K562 (cell line): ENCODE data around the gene CLEC4A. TPM values are rescaled to one million over a fixed set of nuclear protein-coding genes. Genes with fewer than 3 reads are reported as not detected.

ENCODE experiments used
- CBX5 ChIP-seq: IDR thresholded peaks from 2 replicates; pipeline ENCODE4 v1.6.1; 2014; ENCODE audit warnings: low read depth, borderline replicate concordance
- CHCHD3 ChIP-seq: fragments of 250-450 bp; sonication (Bioruptor Pico); IDR thresholded peaks from 2 replicates; pipeline ENCODE4 v2.1.2; 2022; ENCODE audit warnings: mild to moderate bottlenecking
- DMBX1 ChIP-seq: fragments of 250-450 bp; sonication (Bioruptor Pico); IDR thresholded peaks from 2 replicates; pipeline ENCODE4 v1.8.0; 2022; ENCODE audit warnings: inconsistent platforms, mild to moderate bottlenecking, moderate library complexity, borderline replicate concordance
- ETV5 ChIP-seq: sonication (generic); formaldehyde crosslinking; IDR thresholded peaks from 2 replicates; pipeline ENCODE4 v1.4.0; 2020; ENCODE audit warnings: low read depth, mild to moderate bottlenecking, missing genetic modification reagents
- JUND ChIP-seq, 2 experiments: IDR thresholded peaks; 2 replicates in 1 of 2; 3 replicates in 1 of 2; pipeline ENCODE4 v1.6.1; 2011; ENCODE audit warnings: borderline replicate concordance in 2 of 2, low read depth in 2 of 2, low read length in 2 of 2, improper control_type of control experiment in 1 of 2, missing biosample characterization in 1 of 2, missing genetic modification characterization in 1 of 2, missing genetic modification reagents in 1 of 2
- PPARD ChIP-seq: fragments of 250-450 bp; sonication (Bioruptor Pico); IDR thresholded peaks from 2 replicates; pipeline ENCODE4 v1.8.0; 2022; ENCODE audit warnings: inconsistent platforms, mild to moderate bottlenecking, moderate library complexity
- SMC3 ChIP-seq: conservative IDR thresholded peaks from 2 replicates; pipeline ENCODE4 v1.6.1; 2011; ENCODE audit warnings: low read depth, low read length, improper control_type of control experiment; ENCODE audit not compliant: insufficient read depth
- TCFL5 ChIP-seq: fragments of 250-450 bp; sonication (Bioruptor Pico); conservative IDR thresholded peaks from 2 replicates; pipeline ENCODE4 v1.6.1; 2021; ENCODE audit warnings: mild to moderate bottlenecking, moderate library complexity, matching md5 sums
- ZNF197 ChIP-seq: fragments of 200-800 bp; sonication (Bioruptor generic); IDR thresholded peaks from 2 replicates; pipeline ENCODE4 v1.6.1; 2016; ENCODE audit warnings: low read depth, missing genetic modification characterization, missing compliant biosample characterization
- polyA plus RNA-seq, 8 experiments: library from polyadenylated mRNA; depleted of rRNA in 4 of 8; stranded (reverse) in 5 of 8; unstranded in 3 of 8; fragments of >200 nt; fragmentation: Nextera tagmentation in 2 of 8; fragmentation: Illumina TruSeq in 1 of 8; extraction: Ambion mirVana in 2 of 8; extraction: Trizol in 1 of 8; gene quantifications; 2 replicates each; pipeline versions ENCODE4 v1.2.1 to v1.2.3, GENCODE V29; 2011 to 2014; ENCODE audit warnings: inconsistent platforms in 1 of 8, missing spikeins in 1 of 8
- total RNA-seq, 7 experiments: library from RNA; depleted of rRNA in 6 of 7; stranded (reverse); fragments of >200 nt in 6 of 7; fragmentation: Illumina TruSeq in 2 of 7; extraction: Trizol in 2 of 7; gene quantifications; 2 replicates each; pipeline versions ENCODE4 v1.2.1 to v1.2.3, GENCODE V29; 2011 to 2021; ENCODE audit warnings: low replicate concordance in 1 of 7
- TF ChIP-seq, protein P1 (sequence below): IDR thresholded peaks from 2 replicates; pipeline ENCODE4 v1.6.1; 2012; ENCODE audit warnings: low read depth, low read length, improper control_type of control experiment, borderline replicate concordance
- TF ChIP-seq, protein P2 (sequence below): fragments of 250-450 bp; sonication (Bioruptor Pico); IDR thresholded peaks from 2 replicates; pipeline ENCODE4 v1.4.0; 2020; ENCODE audit warnings: mild to moderate bottlenecking, moderate library complexity
- TF ChIP-seq, protein P3 (sequence below): sonication (generic); formaldehyde crosslinking; IDR thresholded peaks from 2 replicates; pipeline ENCODE4 v1.8.0; 2022; ENCODE audit warnings: mild to moderate bottlenecking, missing genetic modification reagents
- TF ChIP-seq, protein P4 (sequence below): sonication (generic); formaldehyde crosslinking; IDR thresholded peaks from 2 replicates; pipeline ENCODE4 v1.8.1; 2023; ENCODE audit warnings: mild to moderate bottlenecking, missing genetic modification reagents
- TF ChIP-seq, protein P5 (sequence below), 2 experiments: IDR thresholded peaks in 1 of 2; conservative IDR thresholded peaks in 1 of 2; 2 replicates each; pipeline ENCODE4 v1.6.1; 2016; ENCODE audit warnings: low read depth in 2 of 2, mild to moderate bottlenecking in 1 of 2, missing compliant biosample characterization in 1 of 2, missing genetic modification characterization in 1 of 2, moderate library complexity in 1 of 2

The CLEC4A gene
- total and polyA plus RNA-seq, 9 of the 15 experiments (the other 6 are each of a cell fraction or from before 2014, with no cell fraction given): 0.06 to 0.27 (median 0.18) TPM; not detected in 5

DNA sequence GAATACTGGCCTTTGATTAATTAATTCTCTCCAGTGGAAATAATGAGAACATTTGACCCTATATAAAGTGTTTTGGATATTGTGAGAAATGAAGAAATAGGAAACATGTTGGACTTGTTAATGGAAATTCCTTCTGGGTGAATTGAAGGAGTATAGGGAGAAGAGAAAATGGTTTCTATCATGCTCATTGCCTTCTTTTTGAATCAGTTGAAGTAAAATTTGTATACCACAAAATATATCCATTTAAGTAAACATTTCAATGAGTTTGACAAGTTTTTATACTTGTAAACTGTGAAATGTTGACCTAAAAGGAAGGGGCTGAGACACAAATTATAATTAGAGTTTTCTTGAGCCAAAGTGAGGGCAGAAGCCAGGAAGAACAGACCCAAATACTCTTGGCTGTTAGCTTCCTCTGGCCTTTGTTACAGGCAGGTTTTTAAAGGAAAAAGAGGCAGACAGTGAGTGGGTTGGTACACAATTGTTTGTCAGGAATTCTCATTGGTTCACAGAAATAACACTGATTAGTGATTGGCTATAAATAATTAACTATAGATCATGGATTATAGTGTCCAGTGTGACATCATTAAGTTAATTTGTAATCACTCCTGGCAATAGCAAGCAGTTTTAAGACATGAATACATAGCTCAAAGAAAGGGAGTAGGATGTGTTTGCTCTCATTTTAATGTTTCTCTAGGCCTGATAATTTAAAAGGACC lies 34.2 kb downstream of the CLEC4A start (continued):
- TF ChIP-seq, protein P1, sequence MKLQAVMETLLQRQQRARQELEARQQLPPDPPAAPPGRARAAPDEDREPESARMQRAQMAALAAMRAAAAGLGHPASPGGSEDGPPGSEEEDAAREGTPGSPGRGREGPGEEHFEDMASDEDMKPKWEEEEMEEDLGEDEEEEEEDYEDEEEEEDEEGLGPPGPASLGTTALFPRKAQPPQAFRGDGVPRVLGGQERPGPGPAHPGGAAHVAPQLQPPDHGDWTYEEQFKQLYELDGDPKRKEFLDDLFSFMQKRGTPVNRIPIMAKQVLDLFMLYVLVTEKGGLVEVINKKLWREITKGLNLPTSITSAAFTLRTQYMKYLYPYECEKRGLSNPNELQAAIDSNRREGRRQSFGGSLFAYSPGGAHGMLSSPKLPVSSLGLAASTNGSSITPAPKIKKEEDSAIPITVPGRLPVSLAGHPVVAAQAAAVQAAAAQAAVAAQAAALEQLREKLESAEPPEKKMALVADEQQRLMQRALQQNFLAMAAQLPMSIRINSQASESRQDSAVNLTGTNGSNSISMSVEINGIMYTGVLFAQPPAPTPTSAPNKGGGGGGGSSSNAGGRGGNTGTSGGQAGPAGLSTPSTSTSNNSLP: no peak
- TF ChIP-seq CBX5: no peak
- TF ChIP-seq PPARD (CRISPR knock-in tag): no peak
- TF ChIP-seq, protein P2, sequence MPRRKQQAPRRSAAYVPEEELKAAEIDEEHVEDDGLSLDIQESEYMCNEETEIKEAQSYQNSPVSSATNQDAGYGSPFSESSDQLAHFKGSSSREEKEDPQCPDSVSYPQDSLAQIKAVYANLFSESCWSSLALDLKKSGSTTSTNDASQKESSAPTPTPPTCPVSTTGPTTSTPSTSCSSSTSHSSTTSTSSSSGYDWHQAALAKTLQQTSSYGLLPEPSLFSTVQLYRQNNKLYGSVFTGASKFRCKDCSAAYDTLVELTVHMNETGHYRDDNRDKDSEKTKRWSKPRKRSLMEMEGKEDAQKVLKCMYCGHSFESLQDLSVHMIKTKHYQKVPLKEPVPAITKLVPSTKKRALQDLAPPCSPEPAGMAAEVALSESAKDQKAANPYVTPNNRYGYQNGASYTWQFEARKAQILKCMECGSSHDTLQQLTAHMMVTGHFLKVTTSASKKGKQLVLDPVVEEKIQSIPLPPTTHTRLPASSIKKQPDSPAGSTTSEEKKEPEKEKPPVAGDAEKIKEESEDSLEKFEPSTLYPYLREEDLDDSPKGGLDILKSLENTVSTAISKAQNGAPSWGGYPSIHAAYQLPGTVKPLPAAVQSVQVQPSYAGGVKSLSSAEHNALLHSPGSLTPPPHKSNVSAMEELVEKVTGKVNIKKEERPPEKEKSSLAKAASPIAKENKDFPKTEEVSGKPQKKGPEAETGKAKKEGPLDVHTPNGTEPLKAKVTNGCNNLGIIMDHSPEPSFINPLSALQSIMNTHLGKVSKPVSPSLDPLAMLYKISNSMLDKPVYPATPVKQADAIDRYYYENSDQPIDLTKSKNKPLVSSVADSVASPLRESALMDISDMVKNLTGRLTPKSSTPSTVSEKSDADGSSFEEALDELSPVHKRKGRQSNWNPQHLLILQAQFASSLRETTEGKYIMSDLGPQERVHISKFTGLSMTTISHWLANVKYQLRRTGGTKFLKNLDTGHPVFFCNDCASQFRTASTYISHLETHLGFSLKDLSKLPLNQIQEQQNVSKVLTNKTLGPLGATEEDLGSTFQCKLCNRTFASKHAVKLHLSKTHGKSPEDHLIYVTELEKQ (CRISPR knock-in tag): no peak
- TF ChIP-seq, protein P3, sequence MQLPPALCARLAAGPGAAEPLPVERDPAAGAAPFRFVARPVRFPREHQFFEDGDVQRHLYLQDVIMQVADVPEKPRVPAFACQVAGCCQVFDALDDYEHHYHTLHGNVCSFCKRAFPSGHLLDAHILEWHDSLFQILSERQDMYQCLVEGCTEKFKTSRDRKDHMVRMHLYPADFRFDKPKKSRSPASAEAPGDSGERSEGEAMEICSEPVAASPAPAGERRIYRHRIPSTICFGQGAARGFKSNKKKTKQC (CRISPR knock-in tag): no peak
- TF ChIP-seq ZNF197 (CRISPR knock-in tag): 0 out of 2 replicates have a peak, but pooled peaks have one; percentile 71
- TF ChIP-seq JUND (IDR thresholded peaks at IDR 0.05; ENCODE audit: borderline replicate concordance, low read depth, low read length): no peak
- no peak for TF ChIP-seq JUND (tag; IDR thresholded peaks at IDR 0.05; ENCODE audit: borderline replicate concordance, low read depth, low read length)
- TF ChIP-seq SMC3: no peak
- TF ChIP-seq ETV5 (CRISPR knock-in tag): no peak
- TF ChIP-seq, protein P4, sequence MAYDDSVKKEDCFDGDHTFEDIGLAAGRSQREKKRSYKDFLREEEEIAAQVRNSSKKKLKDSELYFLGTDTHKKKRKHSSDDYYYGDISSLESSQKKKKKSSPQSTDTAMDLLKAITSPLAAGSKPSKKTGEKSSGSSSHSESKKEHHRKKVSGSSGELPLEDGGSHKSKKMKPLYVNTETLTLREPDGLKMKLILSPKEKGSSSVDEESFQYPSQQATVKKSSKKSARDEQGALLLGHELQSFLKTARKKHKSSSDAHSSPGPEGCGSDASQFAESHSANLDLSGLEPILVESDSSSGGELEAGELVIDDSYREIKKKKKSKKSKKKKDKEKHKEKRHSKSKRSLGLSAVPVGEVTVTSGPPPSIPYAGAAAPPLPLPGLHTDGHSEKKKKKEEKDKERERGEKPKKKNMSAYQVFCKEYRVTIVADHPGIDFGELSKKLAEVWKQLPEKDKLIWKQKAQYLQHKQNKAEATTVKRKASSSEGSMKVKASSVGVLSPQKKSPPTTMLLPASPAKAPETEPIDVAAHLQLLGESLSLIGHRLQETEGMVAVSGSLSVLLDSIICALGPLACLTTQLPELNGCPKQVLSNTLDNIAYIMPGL (CRISPR knock-in tag): no peak
- peak; percentile 20; the same call in 1 of the 2 replicates for TF ChIP-seq DMBX1 (CRISPR knock-in tag)
- TF ChIP-seq, protein P5, sequence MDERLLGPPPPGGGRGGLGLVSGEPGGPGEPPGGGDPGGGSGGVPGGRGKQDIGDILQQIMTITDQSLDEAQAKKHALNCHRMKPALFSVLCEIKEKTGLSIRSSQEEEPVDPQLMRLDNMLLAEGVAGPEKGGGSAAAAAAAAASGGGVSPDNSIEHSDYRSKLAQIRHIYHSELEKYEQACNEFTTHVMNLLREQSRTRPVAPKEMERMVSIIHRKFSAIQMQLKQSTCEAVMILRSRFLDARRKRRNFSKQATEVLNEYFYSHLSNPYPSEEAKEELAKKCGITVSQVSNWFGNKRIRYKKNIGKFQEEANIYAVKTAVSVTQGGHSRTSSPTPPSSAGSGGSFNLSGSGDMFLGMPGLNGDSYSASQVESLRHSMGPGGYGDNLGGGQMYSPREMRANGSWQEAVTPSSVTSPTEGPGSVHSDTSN (CRISPR knock-in tag; IDR thresholded peaks at IDR 0.05; ENCODE audit: low read depth): no peak
- TF ChIP-seq, protein P5 (tag; conservative IDR thresholded peaks at IDR 0.05; ENCODE audit: low read depth): no peak
- TF ChIP-seq CHCHD3: no peak
- TF ChIP-seq TCFL5: 0 out of 2 replicates have a peak, but pooled peaks have one; percentile 29
